NCI-H345 (cell line): Measurements from ENCODE around the gene NCAM2.

Experiments used
- DNase-seq: peaks from one replicate; lab custom pipeline; 2025; lab: John Stamatoyannopoulos, UW

The NCAM2 gene

DNA sequence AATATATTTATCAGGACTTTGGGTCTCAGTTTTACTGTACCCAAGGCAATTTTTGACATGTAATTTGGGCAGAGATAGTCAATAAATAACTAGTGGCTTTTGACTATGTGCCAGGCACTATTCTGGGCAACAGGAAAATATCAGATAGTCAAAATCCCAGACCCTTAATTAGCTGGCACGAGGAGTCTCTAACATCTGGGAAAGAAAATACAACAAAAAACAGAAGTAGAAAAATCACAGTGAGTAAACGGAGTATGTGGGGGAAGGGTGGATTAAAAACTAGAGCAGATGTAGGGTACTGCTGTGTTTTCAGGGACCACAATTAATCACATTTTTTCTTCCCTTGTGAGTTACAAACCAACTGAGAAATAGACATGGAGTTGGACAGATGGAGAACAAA, 217.8 kb downstream of the NCAM2 start:
- DNase-seq, result no peak

DNA sequence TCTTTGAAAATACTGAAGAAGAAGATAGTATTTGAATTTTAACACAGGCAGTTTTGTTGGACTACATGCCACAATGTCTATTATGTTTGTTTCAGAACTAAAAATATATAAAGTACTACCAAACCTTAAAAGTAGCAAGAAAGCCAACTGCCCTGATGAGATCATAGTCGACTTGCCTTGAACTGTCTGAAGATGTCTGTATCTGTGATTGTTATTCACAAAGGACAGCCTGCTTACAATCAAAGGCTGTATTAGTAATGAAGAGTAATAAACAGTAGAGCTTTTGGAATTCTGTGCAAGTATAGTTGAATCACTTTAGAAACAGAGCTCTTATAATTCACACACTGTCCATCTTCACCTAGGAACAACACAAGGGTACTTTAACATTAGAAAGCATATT, 228.3 kb downstream of the NCAM2 start:
- no peak for DNase-seq

DNA sequence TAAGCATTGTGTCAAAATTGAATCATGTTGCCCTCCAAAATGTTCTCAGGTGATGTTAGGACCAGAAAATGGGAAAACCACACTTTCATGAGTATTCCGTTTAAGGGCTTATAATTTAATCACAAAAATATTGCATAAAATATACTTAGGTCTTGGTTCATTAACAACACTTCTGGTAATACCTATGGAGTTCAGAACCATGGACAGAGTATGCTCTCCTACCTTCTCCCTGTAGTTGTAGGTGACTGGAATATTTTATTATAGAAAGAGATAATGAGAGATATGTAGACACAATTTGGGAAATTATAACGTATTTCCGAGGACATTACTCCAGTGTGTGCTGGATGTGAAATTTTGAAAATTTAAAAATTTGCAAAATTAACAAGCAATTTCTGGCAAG, 232.5 kb downstream of the NCAM2 start:
- DNase-seq, result no peak

DNA sequence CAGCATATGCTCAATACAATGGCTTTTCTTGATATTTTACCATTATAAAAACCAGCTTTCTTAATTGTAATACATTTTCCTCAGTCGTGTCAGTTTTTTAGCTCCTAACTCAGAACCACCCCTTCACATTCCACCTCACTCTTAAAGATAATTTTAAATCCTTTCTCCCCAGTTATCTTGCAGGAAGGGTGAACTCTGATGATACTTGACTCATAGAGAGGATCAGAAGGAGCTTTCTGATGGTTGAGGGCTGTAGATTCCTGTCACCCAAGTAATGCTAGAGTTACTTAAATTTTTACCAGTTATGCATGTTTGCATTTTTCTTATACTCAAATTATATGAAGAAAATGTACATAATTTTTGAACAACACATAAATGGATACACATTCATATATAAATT, 233.7 kb downstream of the NCAM2 start:
- no peak for DNase-seq

DNA sequence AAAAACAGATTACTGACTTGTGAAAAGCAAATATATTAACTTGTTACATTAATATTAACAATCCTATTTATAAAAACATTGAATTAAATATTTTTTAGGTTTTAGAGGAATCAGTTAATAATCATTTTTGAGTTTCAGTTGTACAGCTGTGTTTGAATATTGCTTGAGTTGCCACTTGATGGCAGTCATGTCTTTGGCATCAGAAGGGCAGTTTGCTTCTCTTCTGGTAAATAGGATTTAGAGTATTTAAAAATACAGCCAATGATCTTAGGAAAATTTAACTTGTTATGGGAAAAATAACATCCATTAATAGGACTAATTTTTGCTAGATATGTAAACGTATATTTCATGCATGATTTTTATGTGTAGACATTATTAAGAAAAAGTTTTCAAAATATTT, 234.1 kb downstream of the NCAM2 start:
- DNase-seq, result peak; percentile 34

DNA sequence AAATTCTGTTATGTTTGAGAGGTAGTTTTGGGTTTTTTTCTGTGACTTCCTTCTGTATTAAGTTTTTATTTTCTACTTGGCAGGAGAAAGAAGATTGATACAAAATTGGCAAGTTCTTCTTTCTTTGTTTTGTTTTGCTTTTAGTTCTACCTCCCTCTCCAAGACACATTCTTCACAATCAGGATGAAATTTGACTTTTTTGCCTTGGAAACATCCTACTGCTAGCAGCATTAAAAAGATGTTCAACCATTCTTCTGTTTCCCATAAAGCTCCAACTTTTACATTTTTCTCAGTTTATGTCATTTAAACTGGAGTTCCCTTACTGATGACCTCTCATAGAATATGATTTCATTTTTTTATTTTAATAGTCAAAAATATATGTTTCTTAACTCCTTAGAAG, 234.8 kb downstream of the NCAM2 start:
- no peak for DNase-seq

DNA sequence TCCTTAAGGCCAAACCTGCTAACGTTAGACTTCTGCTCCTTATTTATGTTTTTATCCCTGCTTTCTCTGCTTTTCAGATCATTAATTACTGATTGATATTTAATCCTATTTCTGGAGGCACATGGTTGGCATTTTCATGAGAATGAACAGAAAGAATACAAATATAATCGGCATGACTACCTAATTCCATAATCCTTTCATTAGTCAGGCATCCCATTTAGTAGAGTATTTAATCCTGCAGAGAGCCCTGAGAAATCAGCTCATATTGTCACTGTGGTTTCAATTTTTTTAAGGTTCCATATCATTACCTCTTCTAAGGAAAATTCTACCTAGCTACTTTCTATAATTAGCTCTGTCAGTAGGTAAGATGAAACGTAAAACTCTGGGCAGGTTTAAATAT, 238.8 kb downstream of the NCAM2 start:
- DNase-seq, result no peak

DNA sequence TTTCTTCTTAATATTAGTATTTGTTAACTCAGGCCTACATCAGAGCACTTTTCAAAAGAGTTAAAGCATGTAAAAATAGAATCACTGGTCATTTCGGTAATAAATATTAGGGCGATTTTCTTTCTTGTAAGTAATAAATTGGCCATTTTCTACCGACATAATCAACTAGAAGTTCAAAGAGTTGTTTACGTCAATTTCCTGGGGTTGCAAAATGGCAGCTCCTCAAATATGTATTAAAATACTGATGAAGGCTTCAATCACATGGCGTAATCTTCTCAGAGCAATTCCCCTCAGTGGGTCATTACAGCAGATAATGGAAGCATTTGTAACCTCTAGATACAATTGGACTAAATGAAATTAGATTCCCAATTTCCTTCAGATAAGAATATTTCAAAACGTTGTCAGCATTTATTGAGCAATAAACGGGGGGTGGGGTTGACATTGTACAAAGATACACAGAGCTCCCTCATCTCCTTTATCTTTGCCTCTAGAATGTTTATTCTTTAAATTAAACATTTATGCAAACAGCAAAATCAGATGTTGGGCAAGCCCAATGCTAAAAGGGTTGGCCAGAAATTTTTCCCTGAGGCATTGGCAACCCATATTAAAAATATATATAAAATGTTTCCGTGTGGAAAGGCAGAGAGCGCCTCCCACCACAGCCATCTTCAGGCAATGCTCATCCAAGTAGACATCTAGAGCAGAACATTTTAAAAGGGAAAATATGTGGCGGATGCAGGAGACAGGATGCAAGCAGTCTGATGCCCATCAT, 240.6 kb downstream of the NCAM2 start:
- DNase-seq, result no peak

DNA sequence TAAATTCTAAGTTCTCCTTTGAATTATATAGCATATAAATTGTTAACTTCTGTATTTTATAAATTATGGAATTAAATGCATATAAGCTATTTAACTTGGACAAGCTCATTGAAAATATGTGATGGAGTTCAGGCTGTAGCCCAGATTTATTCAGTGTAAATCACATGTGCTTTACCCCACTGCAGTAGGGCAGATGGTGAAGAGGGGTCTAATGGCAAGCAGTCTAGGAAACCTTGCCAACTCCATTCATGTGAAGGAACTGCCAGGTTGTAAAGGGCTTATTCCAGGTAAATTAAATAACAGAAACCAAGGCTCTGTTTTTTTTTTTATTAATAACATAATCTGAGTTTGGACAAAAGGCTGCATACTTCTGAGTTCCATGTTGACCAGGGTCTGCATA, 243.2 kb downstream of the NCAM2 start:
- no peak for DNase-seq

DNA sequence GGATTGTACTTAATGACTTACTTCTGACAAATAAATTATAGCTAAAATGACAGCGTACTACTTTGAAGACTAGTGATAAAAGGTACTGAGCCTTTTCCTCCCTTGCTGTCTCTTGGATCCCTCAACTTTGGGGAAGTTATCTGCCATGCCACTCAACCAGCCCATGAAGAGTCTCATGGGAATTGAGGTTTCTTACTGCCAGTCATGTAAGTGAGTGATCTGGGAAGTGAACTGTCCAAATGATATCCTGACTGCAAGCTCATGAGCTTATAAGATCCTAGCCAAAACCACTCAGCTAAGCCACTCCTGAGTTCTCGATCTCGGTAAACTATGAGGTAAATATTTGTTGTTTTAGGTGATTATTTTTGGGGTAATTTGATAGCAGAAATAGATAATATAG, 247.8 kb downstream of the NCAM2 start:
- DNase-seq, result no peak

DNA sequence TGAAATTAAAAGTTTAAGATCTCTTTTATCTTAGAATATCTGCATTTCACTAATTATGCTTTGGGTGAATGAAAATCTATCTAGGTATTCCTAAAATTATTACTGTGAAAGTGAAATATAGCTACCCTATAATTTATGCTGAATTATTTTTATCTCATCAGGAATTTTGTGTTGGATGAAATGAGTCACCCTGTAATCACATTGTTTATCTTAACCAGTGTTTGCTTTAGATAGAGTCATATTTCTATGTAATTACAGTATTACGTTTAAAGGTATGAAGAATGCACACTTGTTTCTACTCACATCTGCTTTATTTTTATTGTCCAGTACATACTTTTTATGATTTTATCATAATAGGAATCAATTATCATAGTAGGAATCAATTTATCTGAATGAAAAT, 249.2 kb downstream of the NCAM2 start:
- no peak for DNase-seq

DNA sequence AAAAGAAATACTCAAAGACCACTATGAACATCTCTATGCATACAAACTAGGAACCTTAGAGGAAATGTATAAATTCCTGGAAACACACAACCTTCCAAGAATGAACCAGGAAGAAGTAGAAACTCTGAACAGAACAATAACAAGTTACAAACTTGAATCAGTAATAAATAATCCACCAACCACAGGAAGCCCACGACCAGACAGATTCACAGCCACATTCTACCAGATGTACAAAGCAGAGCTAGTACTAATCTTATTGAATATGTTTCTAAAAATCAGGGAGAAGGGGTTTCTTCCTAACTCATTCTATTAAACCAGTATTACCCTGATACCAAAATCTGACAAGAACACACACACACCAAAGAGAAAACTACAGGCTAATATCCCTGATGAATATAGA, 263.8 kb downstream of the NCAM2 start:
- no peak for DNase-seq

DNA sequence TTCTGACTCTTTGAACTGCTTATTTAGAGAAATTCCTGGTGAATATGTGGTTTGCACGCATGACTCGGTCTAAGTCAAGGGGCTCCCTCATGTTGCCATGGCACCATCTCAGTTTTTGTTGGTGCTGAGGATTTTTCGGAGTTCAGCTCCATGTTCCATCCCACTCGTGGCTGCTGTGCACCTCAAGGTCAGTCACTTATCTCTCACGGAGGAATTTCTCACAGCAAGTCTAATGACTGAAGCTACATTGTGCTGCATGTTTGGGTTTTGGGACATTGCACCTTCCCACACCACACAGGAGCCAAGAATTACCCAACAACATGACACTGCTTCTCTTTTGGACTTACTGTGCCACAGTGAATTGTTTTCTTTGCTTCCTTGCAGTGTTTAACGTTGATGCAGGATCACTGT, 269.9 kb downstream of the NCAM2 start:
- no peak for DNase-seq

DNA sequence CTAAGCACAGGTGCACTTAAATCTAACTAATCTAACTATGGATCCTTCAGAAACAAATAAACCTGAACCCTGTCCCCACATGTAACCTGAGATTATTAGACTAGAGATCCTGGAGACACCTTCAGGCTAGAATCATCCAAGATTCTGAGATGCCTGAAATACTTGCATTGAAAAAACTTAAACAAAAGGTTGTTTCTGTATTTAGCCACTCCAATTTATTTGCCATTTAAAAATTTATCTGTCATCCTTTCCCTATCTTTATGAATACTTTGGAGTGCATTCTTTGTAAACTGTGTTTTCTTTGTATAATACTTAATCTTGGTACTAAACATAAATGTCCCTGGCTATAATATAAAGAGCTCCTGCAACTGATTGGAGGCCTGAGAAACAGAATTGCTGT, 270.7 kb downstream of the NCAM2 start:
- no peak for DNase-seq

DNA sequence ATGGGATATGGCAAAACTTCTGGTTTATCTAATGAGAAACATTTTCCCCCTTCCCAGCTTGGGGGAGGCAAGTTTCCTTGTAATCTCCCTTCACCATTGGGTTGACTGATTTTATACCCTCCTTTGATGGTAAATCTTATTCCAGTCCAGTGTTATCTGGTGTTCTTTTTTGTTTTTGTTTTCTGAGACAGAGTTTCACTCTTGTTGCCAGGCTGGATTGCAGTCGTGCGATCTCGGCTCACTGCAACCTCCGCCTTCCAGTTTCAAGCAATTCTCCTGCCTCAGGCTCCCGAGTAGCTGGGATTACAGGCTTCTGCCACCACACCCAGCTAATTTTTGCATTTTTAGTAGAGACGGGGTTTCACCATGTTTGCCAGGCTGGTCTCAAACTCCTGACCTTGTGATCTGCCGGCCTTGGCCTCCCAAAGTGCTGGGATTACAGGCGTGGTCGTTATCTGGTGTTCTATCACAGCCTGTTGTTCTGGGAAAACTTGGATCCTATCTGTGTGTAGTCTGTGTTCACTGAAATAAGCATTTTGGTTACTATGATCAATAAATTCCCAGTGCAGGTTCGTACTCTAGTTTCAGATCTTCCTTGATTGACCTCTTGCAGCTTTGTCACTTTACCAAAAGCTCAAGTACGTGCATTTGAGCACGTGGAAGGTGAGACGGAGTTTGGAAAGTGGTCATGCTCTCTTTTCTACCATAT, 281.1 kb downstream of the NCAM2 start:
- DNase-seq, result no peak

DNA sequence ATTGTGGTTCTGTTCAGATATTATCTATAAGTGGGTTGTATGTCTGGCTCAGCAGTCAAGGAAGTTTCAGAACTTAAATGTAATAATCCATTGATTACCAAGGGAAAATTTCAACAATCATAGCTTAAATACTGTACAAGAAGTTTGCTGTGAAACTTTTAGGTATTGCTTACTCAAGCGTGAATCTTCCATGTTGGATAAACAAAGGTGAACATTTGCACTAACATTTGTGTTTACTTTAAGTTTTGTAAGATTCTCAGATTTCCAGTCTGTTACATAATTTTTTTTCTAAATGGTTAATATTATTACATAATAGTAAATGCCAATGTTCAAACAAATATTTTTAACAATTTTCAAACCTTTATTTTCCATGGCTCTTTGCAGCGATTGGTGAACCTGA, 285.6 kb downstream of the NCAM2 start:
- DNase-seq, result no peak

DNA sequence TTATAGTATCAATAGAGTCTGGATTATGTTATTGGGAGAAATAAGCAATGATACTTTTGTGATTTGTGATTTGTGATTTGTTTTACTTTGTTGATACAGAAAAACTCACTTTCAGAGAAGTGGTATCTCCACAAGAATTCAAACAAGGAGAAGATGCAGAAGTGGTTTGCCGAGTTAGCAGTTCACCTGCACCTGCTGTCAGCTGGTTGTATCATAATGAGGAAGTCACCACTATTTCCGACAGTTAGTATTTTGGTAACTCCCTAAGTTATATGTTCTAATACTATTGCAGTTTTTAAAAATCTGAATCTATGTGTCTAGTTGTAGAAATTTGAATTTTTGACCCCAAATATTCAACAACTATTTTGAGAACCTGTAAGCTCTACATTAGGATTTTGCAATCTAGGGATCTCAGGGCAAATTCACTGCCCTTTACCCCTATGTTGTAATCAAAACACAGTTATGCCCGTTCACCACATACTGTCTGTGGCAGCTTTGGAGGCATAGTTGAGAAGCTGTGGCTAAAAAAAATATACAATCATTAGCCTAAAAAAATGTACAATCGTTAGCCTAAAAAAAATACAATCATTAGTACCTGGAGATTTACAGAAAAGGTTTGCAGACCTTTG, 288.1 kb downstream of the NCAM2 start:
- DNase-seq, result no peak

DNA sequence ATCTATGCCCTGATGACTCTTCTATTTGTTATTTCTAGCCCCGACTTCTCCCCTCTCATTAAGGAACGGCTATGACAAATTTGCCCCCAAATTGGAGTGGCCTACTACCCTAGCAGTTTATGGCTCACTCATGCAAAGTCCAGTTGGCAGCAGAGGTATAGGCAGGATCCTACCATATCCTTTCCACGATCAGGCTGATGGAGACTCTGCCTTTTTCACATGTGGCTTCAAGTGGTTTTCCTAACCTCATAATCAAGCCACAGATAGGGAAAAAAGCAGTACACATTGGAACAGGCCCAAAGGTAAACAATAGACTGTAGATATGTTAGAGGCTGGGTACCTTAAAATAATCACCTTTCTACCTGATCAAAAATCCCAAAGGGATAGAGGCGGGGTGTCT, 292.5 kb downstream of the NCAM2 start:
- DNase-seq, result peak; percentile 19

DNA sequence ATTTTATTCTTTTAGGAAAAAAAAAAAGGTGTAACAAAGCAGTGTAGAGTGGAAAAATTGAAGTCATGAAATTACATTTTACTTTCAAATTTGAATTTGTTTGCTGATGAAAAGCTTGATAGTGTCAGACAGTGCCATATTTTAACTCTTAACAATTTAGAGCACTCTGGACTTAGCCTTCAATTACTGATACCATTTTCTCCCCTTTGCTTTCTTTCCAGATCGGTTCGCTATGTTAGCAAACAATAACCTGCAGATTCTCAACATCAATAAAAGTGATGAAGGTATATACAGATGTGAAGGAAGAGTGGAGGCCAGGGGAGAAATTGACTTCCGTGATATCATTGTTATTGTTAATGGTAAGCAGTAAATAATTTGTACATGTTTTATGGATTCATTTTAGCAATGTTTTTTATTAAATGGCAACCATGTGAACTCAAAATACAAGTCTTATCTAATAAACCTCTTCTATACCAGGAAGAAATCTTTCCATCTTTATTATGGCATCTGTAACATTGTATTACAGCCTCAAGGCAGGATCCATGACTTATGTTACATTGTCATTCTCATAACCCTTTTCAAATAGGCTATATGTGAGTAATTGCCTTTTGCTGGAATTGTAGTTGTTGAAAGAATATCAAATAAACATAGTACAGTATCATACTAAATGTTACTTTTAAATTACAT, 293.8 kb downstream of the NCAM2 start:
- no peak for DNase-seq

DNA sequence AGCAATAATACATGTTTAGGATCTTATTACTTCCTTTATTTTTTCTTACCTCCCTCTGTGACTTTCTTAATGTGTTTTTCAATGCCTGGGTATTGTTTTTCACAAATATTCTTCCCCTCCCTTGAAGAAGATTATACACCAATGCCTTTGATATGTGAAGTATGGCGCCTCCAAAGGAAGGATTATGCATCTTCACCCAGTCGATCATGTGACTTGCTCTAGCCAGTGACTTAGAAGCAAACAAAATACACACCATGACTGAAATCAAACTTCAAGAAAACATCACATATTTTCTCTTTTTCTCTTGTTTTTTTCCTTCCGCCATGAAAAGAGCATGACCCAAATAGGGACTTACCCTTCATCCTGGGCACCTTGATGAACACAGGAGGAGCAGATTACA, 297.1 kb downstream of the NCAM2 start:
- no peak for DNase-seq

DNA sequence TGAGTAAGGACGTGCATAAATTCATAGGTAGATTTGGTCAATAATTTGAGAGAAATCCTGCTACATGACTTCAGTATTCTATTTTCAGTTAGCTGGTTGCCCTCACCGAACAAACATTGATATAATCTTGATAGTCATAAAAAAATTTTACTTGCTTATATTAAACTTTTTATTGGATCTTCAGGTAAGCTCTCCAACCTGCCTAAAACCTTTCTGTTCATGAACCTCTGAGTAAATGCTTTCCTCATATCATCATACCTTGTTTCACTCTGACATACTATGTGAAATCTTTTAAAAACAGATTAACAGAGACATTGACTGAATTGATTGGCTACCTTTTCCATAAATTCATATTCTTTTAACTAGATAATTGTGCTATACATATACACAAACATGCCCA, 299.0 kb downstream of the NCAM2 start:
- DNase-seq, result no peak

DNA sequence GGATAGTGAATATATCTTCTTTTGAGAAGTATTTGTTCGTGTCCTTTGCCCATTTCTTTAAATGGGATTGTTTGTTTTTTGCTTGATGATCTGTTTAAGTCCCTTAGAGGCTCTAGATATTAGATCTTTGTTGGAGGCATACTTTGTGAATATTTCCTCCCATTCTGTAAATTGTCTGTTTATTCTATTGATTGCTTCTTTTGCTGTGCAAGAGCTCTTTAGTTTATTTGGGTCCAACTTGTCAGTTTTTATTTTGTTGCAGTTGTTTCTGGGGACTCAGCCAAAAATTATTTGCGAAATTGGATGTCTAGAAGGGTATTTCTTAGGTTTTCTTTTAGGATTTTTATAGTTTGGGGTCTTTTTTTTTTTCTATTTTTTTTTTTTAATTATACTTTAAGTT, 302.8 kb downstream of the NCAM2 start:
- DNase-seq, result no peak

DNA sequence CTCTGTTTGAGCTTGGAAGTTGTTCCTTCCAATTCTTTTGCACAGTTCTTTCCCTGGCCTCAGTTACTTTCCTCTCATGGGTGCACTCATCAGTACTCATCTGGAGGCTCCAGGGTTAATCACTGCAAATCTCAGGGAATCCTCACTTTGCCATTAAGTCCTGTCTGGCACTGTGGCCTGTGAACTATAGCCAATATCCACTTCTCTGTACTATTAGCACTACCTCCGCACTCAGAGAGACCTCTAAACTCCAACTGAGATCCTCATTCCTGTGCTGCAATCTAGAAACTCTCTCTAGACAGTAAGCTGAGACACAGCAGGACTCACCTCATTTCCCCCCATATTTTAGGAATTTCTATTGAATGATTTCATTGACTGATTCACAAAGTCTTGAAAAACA, 311.3 kb downstream of the NCAM2 start:
- DNase-seq, result no peak
